IPS-11a (cell line): ENCODE results near the gene ACTA2.
"Not testable (repeated sequence)": the region's sequence is repeated elsewhere in the genome, so short reads cannot be mapped to it uniquely, and the experiment has no call there.

ENCODE experiments used
- H3K4me3 ChIP-seq: one replicate; pipeline ENCODE4 v1.5.1; 2013; ENCODE audit warnings: low read depth, low read length, control low read depth

Gene ACTA2

DNA sequence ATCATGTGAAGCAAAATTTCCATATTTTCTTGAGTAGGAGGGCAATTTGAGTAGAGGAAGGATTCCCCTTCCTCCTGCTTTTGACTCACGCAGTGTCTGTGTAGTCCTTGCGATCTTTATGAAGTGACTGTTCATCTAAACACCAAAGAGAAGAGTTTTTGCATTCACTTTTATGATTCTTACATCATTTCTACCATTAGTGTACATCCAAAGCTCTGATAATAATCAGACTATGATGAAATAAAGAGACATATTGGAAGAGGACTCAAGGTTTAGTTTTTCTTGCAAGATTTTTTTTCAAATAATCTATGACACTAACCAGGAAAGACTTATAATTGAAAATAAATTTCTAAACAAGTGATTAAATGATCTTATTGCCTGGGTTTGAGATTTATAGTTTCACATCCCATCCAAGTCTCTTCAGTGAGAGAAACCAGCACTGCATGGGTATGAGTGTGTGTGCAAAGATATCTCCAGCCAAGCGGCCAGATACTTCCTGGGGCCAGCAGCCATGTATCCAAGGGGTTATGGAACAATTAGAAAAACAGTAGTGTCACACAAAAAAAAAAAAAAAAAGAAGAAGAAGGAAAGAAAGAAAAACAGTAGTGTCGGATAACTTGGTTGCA is 2.0 kb upstream of the ACTA2 start:
- no peak overlapping the region for H3K4me3 ChIP-seq

DNA sequence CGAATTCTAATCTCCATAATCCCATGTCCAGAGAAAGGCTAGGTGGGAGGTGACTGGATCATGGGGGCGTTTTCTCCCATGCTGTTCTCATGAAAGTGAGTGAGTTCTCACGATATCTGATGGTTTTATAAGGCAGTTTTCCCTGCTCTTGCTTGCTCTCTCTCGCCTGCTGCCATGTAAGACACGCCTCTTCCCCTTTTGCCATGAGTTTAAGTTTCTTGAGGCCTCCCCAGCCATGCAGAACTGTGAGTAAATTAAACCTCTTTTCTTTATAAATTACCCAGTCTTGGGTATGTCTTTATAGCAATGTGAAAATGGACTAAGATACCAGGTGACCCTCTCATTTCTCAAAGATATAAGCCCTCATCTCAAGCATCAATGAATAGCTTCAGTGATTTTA is 1.1 kb upstream of the ACTA2 start:
- no peak overlapping the region for H3K4me3 ChIP-seq

DNA sequence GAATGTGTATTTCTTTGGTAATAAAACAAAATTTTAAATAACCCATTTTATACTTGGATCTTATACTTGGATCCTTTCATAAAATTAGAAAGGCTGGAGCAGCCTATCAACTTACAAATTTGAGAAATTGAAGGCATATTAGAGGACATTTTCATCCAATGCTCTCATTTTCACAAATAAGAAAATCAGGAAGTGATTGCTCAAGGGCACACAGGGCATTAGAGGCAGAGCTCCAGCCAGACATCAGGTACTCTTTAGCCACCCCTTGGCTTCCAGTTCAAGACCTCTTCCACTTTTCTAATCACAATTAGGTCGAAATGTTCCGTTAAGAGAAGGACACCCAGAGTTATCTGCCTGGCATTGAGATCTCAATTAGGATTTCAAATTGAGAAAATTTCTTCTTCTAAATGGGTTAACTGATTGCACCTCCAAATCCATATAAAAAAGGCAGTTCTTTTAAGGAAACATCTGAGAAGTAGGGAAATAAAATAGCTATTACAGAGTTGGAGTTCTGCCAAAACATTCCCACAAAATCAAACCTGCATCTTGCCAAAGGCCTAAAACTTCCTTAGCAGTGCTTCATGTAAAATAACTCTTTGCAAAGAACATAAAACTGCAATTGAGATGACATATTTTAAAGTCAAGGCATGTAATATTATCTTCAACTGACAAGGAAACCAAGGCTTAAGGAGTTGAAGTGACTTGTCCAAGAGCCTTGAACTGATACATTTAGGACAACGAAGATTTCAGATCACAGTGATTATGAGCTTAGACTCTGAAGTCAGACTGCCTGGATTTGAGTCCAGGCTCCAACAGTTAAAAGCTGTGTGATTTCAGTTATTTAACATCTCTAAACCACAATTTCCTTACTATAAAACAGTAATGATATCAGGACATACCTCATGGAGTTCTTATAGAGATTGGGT is 2.4 kb downstream of the ACTA2 start:
- no peak overlapping the region for H3K4me3 ChIP-seq

DNA sequence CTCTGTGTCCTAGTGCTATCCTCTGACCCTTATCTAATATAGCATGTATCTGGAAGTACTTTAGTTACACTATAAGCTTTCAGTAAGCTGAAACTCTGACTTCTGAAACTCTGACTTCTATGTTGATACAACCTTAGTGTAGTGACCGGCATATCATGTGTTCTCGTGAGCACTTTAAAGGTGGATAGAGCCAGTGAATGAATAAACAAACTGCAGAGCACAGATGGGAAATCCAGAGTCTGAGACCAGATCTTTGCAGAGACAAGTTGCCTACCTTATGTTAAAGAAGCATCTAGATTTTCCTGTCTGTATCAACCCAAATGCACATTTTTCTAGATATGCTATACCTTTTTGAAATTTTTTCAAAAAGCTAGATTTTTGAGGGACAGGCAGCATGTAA is 3.5 kb downstream of the ACTA2 start:
- H3K4me3 ChIP-seq = no peak overlapping the region

DNA sequence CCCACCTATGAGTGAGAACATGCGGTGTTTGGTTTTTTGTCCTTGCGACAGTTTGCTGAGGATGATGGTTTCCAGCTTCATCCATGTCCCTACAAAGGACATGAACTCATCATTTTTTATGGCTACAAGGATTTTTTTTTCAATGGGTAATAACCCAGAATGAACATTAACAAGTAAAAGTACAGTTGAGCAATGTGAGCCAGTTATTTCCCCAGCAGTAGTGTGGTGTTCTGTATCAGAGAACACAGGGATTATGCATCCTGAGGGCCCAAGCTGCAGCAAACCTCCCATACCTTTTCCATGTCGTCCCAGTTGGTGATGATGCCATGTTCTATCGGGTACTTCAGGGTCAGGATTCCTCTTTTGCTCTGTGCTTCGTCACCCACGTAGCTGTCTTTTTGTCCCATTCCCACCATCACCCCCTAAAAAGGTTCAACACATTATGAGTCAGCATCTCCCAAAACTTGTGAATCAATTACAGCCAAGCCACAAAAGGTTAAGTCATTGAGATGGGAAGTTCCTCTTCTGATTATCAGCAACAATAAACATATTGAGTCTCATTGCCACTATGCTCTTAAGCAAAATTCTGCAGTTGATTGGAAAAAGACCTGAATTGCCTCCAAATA is 5.5 kb downstream of the ACTA2 start:
- H3K4me3 ChIP-seq = no peak overlapping the region

DNA sequence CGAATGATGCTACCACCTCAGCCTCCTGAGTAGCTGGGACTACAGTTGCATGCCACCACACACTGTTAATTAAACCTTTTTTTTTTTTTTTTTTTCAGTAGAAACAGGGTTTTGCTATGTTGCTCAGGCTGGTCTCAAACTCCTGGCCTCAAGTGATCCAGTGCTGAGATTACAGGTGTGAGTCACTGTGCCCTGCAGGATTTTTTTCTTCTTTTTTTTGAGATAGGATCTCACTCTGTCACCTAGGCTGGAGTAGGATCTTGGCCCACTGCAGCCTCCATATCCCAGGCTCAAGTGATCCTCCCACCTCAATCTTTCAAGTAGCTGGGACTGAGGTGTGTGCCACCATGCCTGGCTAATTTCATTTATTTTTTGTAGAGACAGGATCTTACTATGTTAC is 6.4 kb downstream of the ACTA2 start:
- H3K4me3 ChIP-seq = no peak overlapping the region

DNA sequence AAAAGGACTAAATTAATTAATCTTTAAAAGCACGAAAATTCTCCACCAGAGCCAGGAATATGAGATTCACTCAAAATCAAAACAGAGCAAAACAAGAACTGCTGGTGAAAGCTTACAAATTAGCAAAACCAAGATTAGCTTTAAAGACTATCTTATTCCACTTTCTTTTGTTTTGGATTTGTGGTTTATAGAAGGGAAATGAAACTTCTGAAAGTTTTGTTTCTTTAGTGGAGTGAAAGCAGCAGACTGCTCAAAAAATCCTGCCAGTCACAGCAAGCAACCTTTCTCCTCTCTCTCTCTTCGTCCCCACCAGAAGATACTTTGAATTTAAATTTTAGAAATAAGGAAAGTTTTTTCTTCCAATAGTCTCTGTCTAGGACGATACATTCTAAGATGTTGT is 7.8 kb downstream of the ACTA2 start:
- H3K4me3 ChIP-seq = no peak overlapping the region

DNA sequence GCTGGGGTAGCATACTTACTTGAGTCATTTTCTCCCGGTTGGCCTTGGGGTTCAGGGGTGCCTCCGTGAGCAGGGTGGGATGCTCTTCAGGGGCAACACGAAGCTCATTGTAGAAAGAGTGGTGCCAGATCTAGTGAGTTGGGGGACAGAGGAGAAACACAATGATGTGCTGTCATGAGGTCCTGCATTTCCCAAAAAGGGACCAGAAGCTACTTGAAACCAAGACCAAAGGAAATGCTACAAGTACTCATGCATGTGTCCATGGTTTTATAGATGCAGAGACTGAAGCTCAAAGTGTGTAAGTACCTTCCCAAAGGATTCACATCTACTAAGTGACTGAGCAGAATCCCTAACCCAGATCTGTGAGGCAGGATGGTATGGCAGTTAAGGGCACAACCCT is 8.8 kb downstream of the ACTA2 start:
- no peak overlapping the region for H3K4me3 ChIP-seq

DNA sequence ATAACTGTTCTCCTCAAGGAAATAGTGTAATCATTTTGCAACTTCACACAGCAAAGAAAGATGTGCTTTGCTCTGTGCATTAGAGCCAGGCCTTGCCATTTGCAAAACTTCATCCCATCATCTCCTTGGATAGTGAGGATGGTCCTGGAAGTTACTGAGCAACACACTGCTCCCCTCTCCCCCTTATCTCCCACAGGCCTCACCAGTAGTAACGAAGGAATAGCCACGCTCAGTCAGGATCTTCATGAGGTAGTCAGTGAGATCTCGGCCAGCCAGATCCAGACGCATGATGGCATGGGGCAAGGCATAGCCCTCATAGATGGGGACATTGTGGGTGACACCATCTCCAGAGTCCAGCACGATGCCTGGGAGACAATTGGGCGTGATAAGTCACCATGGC is 11.5 kb downstream of the ACTA2 start:
- no peak overlapping the region for H3K4me3 ChIP-seq

DNA sequence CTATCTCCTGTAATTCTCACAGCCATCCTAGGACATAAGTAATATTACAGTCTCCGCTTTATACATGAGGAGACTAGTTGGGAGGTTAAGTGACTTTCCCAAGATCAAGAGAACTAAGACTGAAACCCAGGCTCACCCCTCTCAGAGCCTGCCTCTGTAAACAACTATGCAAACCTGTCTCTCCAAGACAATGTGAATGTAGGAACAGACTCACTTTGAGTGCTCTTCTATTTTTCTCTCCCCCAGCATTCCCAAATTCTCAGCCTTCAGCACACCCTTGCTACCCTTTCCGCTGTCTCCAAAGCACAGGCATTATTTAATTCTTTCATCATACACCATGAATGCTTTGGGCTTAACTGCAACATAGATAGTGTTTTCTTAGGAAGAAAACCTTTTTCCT is 13.6 kb downstream of the ACTA2 start:
- H3K4me3 ChIP-seq = no peak overlapping the region

DNA sequence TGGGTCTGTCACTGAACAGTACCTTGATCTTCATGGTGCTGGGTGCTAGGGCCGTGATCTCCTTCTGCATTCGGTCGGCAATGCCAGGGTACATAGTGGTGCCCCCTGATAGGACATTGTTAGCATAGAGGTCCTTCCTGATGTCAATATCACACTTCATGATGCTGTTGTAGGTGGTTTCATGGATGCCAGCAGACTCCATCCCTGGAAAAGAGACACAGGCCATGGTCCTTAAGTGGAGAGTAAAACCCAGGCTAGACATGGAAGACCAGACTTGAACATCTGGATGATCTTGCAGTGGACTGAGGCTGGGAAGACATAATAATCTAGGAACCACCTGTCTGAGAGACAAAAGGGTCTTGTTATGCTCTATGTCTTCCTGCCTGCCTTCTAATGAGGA is 14.5 kb downstream of the ACTA2 start:
- H3K4me3 ChIP-seq = no peak overlapping the region

DNA sequence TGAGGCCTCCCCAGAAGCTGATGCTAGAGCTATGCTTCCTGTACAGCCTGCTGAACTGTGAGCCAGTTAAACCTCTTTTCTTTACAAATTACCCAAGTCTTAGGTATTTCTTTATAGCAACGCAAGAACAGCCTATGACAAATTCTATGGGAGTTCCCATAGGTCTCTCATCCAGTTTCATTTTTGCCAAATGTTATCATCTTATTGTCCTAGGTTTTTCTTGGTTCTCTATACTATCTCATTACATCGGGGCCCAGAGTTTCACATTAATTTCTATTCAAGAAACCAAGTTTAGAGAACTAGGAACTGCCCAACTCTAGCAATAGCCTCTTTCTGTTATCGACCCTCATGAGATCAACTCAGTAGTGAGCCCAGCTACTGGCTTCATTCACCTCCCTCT is 15.9 kb downstream of the ACTA2 start:
- no peak overlapping the region for H3K4me3 ChIP-seq

DNA sequence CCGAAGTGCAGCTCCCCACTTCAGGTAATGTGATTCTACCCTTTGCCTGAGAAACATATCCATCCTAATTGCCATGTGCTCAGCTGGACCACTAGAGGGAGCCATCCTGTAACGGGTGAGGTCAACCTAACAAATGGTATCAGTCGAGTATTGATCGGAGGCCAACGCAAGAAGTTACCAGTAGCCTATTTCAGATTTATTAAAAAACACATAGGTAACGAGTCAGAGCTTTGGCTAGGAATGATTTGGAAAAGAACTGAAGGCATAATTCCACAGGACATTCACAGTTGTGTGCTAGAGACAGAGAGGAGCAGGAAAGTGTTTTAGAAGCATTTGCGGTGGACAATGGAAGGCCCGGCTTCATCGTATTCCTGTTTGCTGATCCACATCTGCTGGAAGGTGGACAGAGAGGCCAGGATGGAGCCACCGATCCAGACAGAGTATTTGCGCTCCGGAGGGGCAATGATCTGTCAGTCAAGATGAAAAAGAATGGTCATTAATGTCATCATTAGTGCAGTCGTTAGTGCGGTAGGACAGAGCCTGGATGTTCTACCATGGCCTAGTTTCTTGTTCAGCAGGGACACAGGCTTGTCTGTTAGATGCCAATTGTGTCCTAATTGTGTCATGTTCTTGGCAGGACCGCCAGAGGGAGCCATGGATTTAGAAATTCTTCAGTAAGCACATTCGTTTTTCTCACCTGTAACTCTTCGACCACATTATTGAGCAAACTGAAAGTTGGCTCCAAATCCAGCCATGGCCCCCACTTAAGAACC is 17.5 kb downstream of the ACTA2 start:
- H3K4me3 ChIP-seq = no peak overlapping the region

DNA sequence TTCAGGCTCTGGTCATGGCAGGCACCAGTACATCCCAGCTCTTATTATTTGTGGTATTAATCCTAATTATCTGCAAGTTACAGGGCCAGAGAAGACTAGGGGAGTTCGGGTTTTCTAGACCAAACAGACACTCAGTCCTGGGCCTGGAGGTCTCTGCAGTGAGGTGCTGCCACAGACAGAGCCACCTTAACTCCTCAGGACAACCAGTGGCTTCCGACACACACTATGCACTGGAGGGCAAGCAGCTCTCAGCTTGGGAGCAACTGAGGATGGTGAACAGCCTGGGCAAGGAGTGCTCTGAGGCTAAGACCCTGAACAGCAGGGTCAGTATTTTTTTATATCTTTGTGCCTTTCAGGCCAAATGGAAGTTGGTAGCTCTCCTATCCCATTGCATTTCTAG is 19.0 kb downstream of the ACTA2 start:
- no peak overlapping the region for H3K4me3 ChIP-seq

DNA sequence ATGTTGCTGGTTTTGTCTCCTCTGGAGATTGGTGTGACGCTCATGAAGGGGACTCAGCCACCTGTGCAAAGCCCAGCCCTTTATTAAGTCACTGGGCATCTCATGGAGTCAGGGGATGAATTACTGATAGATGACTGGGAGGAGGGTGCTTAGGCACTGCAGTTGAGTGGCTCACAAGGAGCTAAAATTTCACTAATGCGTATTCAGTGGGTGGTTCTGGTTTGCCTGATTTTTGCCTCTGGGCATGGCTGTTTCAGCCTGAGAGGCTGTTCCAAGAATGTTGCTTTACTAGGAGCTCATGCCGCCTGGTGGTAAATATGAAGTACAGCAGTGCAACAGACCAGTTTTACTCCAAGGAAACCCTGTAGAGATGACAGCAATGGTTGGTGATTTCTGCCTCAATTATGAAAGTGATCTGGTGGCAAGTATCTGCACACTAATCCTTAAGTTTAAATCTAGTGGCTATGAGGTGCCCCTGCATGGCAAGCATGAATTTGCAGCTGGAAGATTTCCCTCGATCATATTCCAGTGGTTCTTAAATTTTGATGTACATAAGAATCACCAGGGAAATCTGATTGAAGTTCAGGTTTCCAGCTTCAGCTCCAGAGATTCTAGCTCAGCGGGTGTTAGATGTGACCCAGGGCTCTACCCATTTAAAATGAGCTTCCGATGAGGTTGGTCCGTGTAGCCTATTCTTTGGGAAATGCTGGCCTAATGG is 19.9 kb downstream of the ACTA2 start:
- no peak overlapping the region for H3K4me3 ChIP-seq

DNA sequence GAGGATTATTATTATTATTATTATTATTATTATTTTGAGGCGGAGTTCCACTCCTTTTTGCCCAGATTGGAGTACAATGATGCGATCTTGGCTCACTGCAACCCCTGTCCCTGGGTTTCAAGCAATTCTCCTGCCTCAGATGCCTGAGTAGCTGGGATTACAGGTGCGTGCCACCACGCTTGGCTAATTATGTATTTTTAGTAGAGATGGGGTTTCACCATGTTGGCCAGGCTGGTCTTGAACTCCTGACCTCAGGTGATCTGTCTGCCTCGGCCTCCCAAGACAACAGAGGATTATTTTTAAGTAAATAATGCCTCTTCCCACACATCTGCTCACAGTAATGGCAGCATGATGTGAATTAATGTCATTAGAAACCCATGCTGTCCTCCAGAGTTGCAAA is 20.5 kb downstream of the ACTA2 start:
- not testable (repeated sequence) for H3K4me3 ChIP-seq

DNA sequence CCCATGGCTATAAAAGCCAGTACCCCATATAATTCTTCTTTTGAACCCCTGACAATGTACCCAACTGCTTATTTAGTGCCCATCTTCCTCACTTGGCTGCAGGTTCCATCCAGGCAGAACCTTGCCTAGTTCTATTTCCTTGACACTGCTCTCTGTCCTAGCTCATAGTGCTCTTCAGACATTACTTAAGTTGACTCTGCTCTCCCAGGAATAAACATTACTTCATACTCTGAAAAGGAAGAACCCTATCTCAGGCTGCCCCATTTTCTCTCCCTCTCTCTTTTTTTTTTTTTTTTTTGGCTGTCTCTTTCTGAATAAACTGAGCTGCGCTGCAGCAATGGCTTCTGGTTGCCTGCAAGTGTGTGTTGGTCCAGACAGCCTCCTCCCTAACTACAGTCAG is 21.0 kb downstream of the ACTA2 start:
- H3K4me3 ChIP-seq = no peak overlapping the region

DNA sequence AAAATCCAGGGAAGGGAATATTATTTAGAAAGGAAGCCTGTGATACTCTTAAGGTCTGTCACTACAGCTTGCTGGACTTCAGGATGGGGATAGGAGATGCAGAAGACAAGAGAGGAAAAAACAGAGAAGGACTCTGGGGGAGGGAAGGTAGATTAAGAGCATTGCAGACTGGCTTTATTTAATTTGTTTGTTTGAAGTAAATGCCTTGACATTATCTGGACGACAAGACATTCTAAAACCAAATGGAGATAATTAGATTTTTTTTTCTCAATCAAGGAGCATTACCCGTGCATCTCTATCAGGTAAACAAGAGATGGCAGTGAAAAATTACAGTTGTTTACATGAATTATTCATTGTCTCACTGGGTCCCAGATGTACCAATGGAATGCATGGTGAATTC is 24.3 kb downstream of the ACTA2 start:
- no peak overlapping the region for H3K4me3 ChIP-seq

DNA sequence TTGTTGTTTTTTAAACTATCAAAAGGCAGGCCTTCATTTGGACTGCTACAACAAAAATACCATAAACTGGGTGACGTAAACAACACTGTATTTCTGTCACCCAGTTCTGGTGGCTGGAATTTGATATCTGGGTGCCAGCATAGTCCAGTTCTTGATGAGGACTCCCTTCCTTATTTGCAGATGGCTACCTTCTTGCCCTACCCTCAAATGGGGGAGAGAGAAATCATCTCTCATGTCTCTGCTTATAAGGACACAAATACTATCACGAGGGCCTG is 25.2 kb downstream of the ACTA2 start:
- no peak overlapping the region for H3K4me3 ChIP-seq

DNA sequence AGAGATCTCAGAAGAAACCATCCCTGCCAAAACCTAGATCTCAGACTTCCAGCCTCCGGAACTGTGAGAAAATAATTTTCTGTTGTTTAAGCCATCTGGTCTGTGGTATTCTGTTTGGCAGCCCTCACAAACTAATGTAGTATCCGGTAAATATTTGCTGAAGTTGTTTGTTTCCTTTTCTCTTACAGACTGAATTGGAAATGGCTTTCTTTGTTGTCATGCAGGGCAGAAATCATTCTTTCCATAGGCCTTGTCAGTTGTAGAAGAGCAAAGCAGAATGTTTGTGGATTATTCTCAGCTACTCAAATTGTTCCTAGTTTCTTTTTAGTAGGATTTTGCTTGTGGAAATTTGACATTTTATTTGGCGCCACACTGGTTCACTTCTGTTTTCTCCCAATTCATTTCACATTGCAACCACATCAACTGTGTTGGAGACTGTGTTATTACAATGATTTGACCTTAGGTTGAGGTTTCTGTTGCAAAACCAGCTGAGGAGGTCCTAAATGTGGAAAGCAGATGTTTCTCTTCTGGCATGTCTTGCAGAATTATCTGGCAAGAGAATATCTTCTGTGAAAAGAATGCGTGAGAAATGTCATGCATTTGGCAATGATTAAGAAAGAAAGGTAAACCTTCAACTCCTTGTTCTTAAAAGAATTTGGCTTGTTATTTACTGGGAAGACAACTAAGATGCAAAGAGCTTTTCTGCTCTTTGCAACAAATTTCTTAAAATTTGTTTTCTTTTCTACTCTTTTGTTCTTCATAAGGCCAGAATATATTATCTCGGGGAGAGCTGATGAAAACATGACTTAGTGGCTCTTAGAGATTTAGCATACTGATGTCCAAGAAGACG is 25.8 kb downstream of the ACTA2 start:
- H3K4me3 ChIP-seq = no peak overlapping the region
